ENCODE results near the gene TSPAN5.

- TF ChIP-seq CTCF (IDR thresholded peaks at IDR 0.05) (no peak), POLR2A (IDR thresholded peaks at IDR 0.05) (no peak)
Measured at GRCh38 chr4:98639108-98639507, 19.3 kb downstream of the TSPAN5 start.
